K562 (cell line): Measurements from ENCODE around the gene FANCC. TPM values are rescaled to one million over a fixed set of nuclear protein-coding genes. Genes with fewer than 3 reads are reported as not detected.
A peak's percentile ranks its signal among the peaks of the same experiment; 100 is the strongest.

Experiments
- ARID1B ChIP-seq: fragments of 450-650 bp; IDR thresholded peaks from 2 replicates; pipeline ENCODE4 v1.6.1; 2016; ENCODE audit warnings: antibody characterized with exemption, mild to moderate bottlenecking, inconsistent platforms
- GABPA ChIP-seq: fragments of 200-800 bp; sonication (Bioruptor generic); conservative IDR thresholded peaks from 2 replicates; pipeline ENCODE4 v1.6.1; 2016; ENCODE audit warnings: low read depth, missing genetic modification characterization, missing compliant biosample characterization
- HES1 ChIP-seq: fragments of 450-650 bp; IDR thresholded peaks from 2 replicates; pipeline ENCODE4 v1.6.1; 2016; ENCODE audit warnings: low read depth, mild to moderate bottlenecking, moderate library complexity
- KDM5B ChIP-seq: fragments of 200-600 bp; sonication (generic); IDR thresholded peaks from 2 replicates; pipeline ENCODE4 v1.6.1; 2012; ENCODE audit warnings: low read depth, mild to moderate bottlenecking, moderate library complexity, low read length, control low read depth, inconsistent platforms; ENCODE audit not compliant: insufficient replicate concordance
- MEIS2 ChIP-seq: fragments of 450-650 bp; IDR thresholded peaks from 2 replicates; pipeline ENCODE4 v1.6.1; 2014; ENCODE audit warnings: mild to moderate bottlenecking; ENCODE audit not compliant: partially characterized antibody
- NFE2L1 ChIP-seq: fragments of 450-650 bp; IDR thresholded peaks from 2 replicates; pipeline ENCODE4 v1.6.1; 2016; ENCODE audit warnings: missing genetic modification characterization, low read depth, mild to moderate bottlenecking, missing compliant biosample characterization, moderate library complexity, borderline replicate concordance
- POLR3G ChIP-seq: IDR thresholded peaks from 2 replicates; pipeline ENCODE4 v1.6.1; 2011; ENCODE audit not compliant: insufficient read length, insufficient replicate concordance; ENCODE audit errors: extremely low read depth
- RBM14 ChIP-seq: fragments of 200-400 bp; formaldehyde crosslinking; IDR thresholded peaks from 2 replicates; pipeline ENCODE4 v1.6.1; 2018; ENCODE audit warnings: low read depth, mild to moderate bottlenecking, low read length, moderate library complexity, borderline replicate concordance; ENCODE audit not compliant: insufficient read depth
- RFX1 ChIP-seq: fragments of 450-650 bp; IDR thresholded peaks from 2 replicates; pipeline ENCODE4 v1.6.1; 2016; ENCODE audit warnings: mild to moderate bottlenecking, moderate library complexity
- SMARCB1 ChIP-seq: IDR thresholded peaks from 2 replicates; pipeline ENCODE4 v1.6.1; 2011; ENCODE audit warnings: improper control_type of control experiment, low read depth; ENCODE audit not compliant: insufficient read length
- SOX6 ChIP-seq: fragments of 450-650 bp; IDR thresholded peaks from 2 replicates; pipeline ENCODE4 v1.6.1; 2014; ENCODE audit warnings: mild to moderate bottlenecking
- TAL1 ChIP-seq: fragments of 450-650 bp; IDR thresholded peaks from 2 replicates; pipeline ENCODE4 v1.6.1; 2016; ENCODE audit warnings: mild to moderate bottlenecking
- U2AF1 ChIP-seq: fragments of 200-400 bp; formaldehyde crosslinking; optimal IDR thresholded peaks from 2 replicates; pipeline ENCODE3; 2017; ENCODE audit warnings: mild to moderate bottlenecking, low read depth, low read length, moderate library complexity
- VEZF1 ChIP-seq: fragments of 200-800 bp; sonication (Bioruptor generic); IDR thresholded peaks from 2 replicates; pipeline ENCODE4 v1.6.1; 2017; ENCODE audit warnings: missing genetic modification characterization, missing compliant biosample characterization
- ZNF407 ChIP-seq: fragments of 450-650 bp; IDR thresholded peaks from 2 replicates; pipeline ENCODE4 v1.6.1; 2016; ENCODE audit warnings: low read depth
- ZNF778 ChIP-seq: fragments of 450-650 bp; formaldehyde crosslinking; IDR thresholded peaks from 2 replicates; pipeline ENCODE4 v1.4.0; 2020; ENCODE audit warnings: mild to moderate bottlenecking, moderate library complexity
- polyA plus RNA-seq, 8 experiments: library from polyadenylated mRNA; depleted of rRNA in 4 of 8; stranded (reverse) in 5 of 8; unstranded in 3 of 8; fragments of >200 nt; fragmentation: Nextera tagmentation in 2 of 8; fragmentation: Illumina TruSeq in 1 of 8; extraction: Ambion mirVana in 2 of 8; extraction: Trizol in 1 of 8; gene quantifications; 2 replicates each; pipeline versions ENCODE4 v1.2.1 to v1.2.3, GENCODE V29; 2011 to 2014; ENCODE audit warnings: inconsistent platforms in 1 of 8, missing spikeins in 1 of 8
- total RNA-seq, 7 experiments: library from RNA; depleted of rRNA in 6 of 7; stranded (reverse); fragments of >200 nt in 6 of 7; fragmentation: Illumina TruSeq in 2 of 7; extraction: Trizol in 2 of 7; gene quantifications; 2 replicates each; pipeline versions ENCODE4 v1.2.1 to v1.2.3, GENCODE V29; 2011 to 2021; ENCODE audit warnings: low replicate concordance in 1 of 7
- TF ChIP-seq, protein P1 (sequence below): IDR thresholded peaks from 3 replicates; pipeline ENCODE4 v1.6.1; 2011; ENCODE audit warnings: borderline replicate concordance, mild to moderate bottlenecking; ENCODE audit not compliant: insufficient read length, insufficient read depth

Gene FANCC
- total and polyA plus RNA-seq, 9 of the 15 experiments (the other 6 are each of a cell fraction or from before 2014, with no cell fraction given) = 4.6 to 18.4 (median 14.2) TPM

DNA sequence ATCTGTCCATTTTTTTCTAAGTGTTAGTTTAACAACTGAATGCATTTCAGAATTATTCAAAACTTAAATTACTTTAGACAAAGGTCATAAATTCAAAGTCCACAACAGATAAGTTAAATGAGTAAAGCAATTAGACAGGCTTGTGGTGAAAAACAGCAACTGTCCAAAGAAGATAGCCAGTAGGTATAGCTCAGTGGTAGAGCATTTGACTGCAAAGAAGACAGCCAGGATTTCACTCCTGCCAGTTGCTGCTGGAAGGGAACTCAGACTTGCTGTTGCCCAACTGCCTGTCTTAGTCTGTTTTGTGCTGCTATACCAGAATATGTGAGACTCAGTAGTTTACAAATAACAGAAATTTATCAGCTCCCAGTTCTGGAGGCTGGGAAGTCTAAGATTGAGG is 10.0 kb downstream of the FANCC start (continued):
- TF ChIP-seq ZNF407 (no peak), GABPA (no peak), POLR3G (no peak), HES1 (no peak), VEZF1 (CRISPR knock-in tag) (peak; percentile 24; the same call in 1 of the 2 replicates), RBM14 (no peak), SMARCB1 (no peak), ZNF778 (CRISPR knock-in tag) (no peak), MEIS2 (peak; percentile 89), KDM5B (no peak), NFE2L1 (tag) (no peak), TAL1 (peak; percentile 68), RFX1 (no peak), U2AF1 (no peak), ARID1B (peak; percentile 84), SOX6 (0 out of 2 replicates have a peak, but pooled peaks have one; percentile 48)
- TF ChIP-seq, protein P1, sequence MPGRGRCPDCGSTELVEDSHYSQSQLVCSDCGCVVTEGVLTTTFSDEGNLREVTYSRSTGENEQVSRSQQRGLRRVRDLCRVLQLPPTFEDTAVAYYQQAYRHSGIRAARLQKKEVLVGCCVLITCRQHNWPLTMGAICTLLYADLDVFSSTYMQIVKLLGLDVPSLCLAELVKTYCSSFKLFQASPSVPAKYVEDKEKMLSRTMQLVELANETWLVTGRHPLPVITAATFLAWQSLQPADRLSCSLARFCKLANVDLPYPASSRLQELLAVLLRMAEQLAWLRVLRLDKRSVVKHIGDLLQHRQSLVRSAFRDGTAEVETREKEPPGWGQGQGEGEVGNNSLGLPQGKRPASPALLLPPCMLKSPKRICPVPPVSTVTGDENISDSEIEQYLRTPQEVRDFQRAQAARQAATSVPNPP = no peak
